Left colon (tissue), 2 donors: ENCODE measurements around the gene RBM4. TPM values are rescaled to one million over a fixed set of nuclear protein-coding genes. Genes with fewer than 3 reads are reported as not detected.
A peak's percentile ranks its signal among the peaks of the same experiment; 100 is the strongest.

Experiments used
- ATAC-seq: fragments of 200-7000 bp; cut with Tn5 transposase; one replicate; pipeline ENCODE4 v1.9.1; 2020; ENCODE audit warnings: mild to moderate bottlenecking, moderate library complexity
- DNase-seq, 2 donors: peaks; one replicate each; pipeline ENCODE4 v3.0.0-alpha.2; 2020
- intact Hi-C, 2 donors: fragments of 100-400 bp; cut with DNase I in 1 of 2; cut with micrococcal nuclease in 1 of 2; formaldehyde crosslinking; loops; one replicate each; pipeline versions ENCODE4 v1.11.2 to v1.14.0; 2022; cut with DNase I, micrococcal nuclease
- total RNA-seq, 2 donors: library from RNA; stranded (reverse); fragmentation: NEBNext Ultra II Directional; extraction: Animal tissue kit (Norgen Biotek cat#: 25700); gene quantifications; one replicate each; pipeline ENCODE4 v1.2.1, GENCODE V29; 2021
- donor health status: DM: no; HTN: no; CAD: no.
- donor health status: DM: yes; HTN: yes; CAD: no.

Gene RBM4
- total RNA-seq, 2 donors from 2014 or later = 90.7 to 92.9 TPM

DNA sequence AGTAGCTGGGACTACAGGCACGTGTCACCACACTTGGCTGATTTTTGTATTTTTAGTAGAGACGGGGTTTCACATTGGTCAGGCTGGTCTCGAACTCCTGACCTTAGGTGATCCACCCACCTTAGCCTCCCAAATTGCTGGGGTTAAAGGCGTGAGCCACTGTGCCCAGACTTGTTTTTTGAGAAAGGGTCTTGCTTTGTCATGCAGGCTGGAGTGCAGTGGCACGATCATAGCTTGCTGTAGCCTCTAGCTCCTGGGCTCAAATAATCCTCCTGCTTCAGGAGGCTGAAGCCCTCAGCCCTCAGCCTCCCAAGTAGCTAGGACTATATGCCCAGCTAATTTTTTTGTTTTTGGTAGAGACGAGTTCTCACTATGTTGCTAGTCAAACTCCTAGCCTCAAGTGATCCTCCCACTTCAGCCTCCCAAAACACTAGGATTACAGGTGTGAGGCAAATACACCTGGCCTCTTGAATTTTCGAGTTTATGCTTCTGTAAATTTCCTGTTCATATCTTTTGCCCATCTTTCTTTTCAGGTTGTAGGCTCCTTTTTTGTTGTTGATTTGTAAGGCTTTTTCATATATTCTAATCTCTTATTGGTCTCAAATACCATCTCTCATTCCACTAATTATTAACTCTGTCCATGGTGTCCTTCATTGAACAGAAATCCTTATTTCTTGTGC lies 42.6 kb downstream of the RBM4 start:
- ATAC-seq = no peak

DNA sequence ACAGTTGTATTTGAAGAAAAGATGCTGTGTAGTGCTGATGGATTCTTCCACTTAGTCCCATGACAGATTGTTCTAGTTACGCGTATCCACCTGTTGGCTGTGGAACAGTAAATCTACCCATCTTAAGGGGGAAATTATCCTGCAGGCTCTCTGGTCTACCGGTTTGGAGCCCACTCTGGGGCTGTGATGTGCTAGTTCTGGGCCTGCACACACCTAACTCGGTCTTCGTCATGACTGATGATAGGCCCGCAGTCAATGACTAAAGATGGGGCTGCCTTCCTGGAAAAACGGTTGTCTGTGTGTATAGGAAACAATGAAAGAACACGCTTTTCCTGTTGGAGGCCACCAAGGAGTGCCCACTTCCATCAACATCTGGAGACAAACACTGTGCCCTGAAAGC lies 45.4 kb downstream of the RBM4 start:
- ATAC-seq = no peak
- no peak for DNase-seq
- intact Hi-C loops = loop anchor here in 1 of 2 donors (10.0 kb wide), 1 partner anchor 119 kb away; the partner anchor contains the start of gene CTSF

More for the DNA sequence above, 42.6 kb downstream of the RBM4 start:
- DNase-seq = no peak
- intact Hi-C loops = loop anchor here in 1 of 2 donors (10.0 kb wide), 1 partner anchor 116 kb away; the partner anchor contains the start of gene CTSF

DNA sequence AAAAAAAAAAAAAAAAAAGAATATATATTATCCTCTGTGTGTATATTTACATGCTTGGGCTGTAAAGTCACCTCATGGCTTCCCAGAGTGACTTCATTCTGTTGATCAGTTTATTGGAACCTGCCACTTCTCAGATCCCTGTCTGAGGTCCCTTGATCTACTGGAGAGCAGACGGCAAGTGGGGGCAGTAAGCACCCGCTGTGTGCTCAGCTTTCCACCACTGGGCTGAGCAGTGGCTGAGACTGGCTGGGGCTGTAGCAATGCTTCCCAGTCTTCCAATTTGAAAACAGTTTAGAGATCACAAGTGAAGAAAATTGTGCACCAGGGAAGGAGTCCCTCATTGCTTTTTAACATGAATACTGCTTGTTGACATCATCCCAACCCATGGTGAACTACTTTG lies 46.1 kb downstream of the RBM4 start:
- intact Hi-C loops = loop anchor here in 1 of 2 donors (10.0 kb wide), 1 partner anchor 120 kb away; the partner anchor contains the start of gene CTSF
- DNase-seq (no peak), ATAC-seq (no peak)

DNA sequence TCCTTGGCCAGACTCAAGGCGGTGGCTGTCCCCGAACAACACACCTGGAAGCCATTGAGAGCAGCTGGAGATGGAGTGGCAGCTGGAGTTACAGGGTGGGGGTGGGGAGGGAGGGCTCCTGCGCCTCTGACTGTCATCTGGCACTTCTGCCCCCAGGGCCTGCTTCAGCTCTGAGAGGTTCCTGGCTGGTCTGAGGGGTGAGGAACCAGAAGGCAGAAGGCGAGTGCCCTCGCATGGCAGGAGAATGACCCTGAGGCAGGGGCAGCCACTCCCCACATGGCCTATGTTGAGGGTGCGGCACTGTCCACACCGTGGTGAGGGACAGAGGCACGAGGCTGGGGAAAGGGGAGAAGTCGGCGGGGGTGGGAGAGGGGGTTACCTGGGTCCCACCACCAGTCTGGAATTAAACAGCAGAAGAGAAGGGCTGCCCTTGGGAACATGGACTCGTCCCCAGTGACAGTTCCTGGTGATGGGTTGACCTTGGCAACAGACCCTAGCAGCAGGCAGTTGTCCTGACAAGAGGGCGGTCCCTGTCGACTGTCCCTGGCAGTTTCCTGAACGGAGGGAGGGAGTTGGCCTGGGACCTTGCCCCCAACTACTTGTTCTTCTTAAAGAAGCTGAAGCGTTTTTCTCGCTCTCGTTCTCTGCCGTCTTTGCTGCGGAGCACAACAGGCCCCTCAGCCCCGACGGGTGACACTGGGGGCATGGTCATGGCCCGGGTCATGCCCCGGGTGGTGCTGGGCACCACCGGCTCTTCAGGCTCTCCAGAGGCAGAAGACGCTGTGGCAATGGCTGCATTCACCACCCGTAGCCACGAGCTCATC lies 47.0 kb downstream of the RBM4 start:
- no peak for DNase-seq
- ATAC-seq = no peak
- intact Hi-C loops = loop anchor here in 1 of 2 donors (10.0 kb wide), 1 partner anchor 121 kb away; the partner anchor contains the start of gene CTSF

DNA sequence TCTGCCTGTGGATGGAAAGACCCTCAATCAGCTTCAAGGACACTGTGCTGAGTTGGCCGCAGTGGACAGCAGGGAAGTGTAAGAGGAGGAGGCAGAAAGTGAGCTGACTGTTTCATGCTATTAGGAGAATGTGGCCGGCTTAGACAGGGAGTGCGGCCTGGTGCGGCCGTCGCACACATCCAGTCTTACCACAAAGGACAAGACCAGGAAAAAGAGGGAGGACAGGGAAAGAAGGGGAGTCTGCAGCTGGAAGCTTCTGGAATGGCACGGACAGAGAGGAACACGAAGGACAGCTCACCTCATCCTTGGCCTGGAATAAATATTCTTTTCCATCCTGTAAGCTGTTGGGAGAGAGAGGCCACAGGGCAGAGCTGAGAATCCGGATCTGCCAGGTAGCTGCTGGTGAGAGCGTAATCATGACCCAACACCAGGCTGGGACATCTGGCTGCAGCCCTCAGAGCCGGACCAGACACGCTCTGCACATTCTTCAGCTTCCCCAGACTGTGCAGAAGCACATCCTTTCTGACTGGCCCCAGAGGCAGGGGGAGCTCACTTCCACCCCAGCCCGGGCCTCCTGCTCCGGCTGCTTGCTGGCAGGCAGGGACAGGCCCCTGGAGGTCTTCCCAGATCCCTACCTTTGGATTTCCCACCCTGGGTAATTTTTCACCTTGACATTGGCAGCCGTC lies 47.7 kb downstream of the RBM4 start:
- ATAC-seq = no peak
- intact Hi-C loops = loop anchor here in 1 of 2 donors (10.0 kb wide), 1 partner anchor 121 kb away; the partner anchor contains the start of gene CTSF

DNA sequence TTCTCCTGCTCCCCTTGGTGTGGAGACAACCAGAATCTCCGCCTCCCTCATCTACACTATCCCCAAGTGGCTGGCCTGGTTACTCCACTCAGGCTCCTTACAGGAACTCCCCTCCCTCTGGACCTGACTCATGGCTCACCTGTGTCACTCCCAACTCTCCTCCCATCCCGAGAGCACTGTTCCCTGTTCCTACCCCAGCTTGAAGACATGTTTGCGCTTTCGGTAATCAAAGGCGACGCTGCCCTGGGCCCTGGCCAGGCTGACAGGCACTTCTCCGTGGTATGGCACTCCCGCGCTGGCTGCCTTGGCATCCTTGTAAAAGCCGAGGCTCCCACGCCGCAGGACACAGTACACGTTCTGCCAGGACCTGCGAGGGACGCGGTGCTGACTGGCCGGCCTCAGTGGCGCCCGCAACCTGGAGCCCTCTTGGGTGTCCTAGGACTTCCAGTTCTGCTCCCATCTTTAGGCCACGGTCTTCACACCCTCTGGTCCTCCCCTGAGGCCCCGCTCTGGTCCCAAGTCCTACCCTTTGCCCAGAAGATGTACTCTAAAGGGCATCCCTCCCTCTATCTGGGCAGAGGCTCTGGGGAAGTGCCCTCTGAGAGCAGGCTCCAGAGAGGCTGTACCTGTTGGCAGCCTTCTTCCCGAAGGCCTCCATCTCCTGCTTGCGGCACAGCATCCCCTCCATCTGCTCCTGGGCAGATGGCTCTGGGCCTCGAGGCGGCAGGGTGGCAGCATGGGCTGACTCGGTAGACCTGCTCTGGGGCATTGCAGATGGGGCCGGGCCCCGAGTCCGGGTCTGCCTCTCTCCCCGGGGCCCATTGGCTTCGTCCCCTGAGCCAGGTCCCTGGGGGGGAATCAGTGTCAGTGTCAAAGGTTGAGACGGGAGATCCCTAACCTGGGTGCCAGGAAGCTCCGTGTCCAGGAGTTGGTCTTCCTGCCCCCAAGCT lies 48.6 kb downstream of the RBM4 start:
- intact Hi-C loops = loop anchor here in 1 of 2 donors (10.0 kb wide), 1 partner anchor 122 kb away; the partner anchor contains the start of gene CTSF
- ATAC-seq = no peak
- no peak for DNase-seq

More for the DNA sequence above, 47.7 kb downstream of the RBM4 start:
- DNase-seq = no peak

DNA sequence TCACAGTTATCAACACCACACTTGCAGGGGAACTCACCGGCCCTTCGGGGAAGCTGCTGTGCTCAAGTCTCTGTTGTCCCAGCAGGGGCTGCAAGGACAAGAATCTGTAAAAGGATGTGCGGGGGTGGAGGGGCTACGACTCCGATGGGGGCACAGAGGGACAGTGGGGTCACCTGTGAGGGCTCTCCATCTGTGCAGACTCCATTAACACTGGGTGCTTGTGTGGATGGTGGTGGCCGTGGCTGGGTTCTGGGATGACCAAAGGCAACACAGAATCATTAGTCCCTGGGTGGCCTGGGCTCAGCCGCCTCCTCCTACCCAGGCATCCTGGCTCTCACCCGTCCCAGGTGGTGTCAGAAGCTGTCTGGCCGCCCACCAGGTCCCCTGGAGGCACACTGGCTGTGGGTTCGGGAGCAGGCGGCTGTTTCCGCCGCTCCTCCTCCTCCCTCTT lies 49.4 kb downstream of the RBM4 start:
- ATAC-seq (no peak), DNase-seq (no peak)
- intact Hi-C loops = loop anchor here in 1 of 2 donors (10.0 kb wide), 1 partner anchor 123 kb away; the partner anchor contains the start of gene CTSF

DNA sequence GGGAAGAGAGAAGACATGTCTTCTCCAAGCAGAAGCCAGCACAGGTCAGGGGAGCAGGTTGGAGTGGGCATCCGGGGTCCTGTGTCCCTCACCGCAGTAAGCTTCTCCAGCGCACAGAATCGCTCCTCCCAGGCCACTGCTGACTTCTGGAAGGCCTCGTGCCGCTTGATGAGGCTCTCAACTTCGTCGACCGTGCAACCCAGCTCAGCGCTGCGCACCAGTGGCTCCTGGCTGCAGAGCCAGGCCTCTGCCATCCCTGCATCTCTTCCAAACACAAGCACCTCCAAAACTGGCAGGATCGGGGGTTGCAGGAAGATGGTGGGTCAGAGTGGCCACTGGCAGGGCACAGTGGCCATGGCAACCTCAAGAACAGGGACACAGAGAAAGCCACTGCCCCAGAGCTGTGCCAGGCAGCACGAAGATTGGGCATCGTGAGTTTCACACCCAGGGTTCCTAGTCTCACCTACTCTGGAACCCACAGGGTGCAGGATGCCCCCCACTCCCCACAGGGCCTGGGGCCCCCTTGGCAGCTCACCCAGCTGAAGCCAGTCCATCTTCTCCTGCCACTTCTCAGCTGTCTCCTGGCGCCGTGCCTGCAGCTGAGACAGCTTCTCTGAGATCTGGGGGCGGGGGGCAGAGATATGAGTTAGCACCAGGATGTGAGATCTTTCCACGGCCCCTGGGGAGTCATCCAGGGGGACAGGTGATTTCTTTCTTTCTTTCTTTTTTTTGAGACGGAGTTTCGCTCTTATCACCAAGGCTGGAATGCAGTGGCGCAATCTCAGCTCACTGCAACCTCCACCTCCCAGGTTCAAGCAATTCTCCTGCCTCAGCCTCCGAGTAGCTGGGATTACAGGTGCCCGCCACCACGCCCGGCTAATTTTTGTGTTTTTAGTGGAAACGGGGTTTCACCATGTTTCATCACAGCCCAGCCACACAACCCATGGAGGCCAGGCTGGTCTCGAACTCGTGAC lies 50.3 kb downstream of the RBM4 start:
- DNase-seq (no peak), ATAC-seq (no peak)
- intact Hi-C loops = loop anchor here in 1 of 2 donors (10.0 kb wide), 1 partner anchor 124 kb away; the partner anchor contains the start of gene CTSF

DNA sequence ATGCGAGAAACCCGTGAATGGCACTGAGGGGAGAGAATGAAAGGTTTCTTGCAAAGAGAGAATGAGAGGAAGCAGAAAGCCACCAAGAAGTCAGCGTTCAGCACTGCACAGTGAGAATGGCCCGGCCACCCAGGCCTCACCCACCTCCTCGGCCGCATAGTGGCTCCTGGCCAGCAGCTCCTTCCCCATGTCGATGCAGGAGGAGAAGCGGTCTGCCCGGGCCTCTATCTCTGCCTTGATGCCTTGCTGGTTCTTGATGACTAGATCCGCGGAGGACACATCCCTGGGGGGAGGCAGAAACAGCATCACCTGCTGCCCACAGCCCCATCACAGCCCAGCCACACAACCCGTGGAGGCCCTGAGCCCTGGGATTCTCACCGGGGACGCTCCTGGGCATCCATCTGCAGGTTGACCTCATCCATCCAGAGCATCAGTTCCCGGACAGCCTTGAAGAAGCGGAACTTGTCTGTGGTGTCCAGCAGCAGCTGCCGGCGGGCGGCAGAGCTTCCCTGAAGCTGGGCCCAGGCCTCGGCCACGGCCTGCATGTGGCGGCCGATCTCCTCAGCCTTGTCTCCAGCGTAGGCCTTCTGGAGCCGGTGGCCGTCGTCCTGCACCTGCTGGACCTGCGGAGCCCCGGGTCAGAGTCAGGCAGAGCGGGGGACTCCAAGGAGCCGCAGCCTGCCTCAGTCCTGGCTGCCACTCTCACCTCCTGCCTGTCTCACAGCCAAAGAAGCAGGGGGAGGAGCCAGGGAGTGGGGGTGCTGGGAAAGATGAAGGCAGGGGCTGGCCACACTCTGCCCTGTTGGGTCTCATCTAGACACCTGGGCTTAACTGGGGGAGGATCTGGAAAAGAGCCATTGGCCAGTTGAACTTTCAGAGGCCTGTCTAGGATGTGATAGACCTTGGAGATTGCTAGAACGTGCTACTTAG lies 51.4 kb downstream of the RBM4 start:
- DNase-seq = no peak
- intact Hi-C loops = loop anchor here in 1 of 2 donors (10.0 kb wide), 2 partner anchors 125 to 145 kb away; partner anchors contain the start of gene CTSF
- ATAC-seq = no peak

DNA sequence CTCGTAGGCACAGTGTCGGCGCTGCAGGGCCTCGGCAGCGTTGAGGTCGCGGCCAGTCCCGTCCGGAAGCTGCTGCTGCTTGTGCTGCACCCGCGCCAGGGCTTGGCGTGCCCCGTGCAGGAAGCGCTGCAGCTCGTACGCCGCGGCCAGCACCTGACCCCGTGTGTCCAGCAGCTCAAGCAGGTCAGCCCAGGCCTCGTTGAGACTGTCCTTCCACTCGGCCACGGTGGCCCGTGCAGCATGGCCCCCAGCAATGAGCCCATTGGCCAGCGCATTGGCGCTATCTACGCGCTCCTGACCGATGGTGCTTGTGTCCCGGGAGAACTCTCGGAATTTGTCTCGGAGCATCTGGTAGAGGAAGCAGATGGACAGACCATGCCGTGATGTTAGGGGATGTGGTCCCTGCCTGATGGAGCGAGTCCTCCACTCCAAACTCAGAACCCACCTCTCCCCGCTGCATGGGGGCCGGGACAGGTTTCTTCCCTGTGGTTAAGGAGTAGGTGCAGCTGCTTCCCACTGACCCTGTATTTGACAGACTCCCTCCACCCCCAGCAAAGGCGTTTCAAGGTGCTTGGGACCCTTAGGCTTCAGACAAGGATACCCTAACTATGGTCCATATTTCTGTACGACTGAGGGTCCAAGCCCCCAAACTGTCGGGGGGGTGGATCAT lies 52.9 kb downstream of the RBM4 start:
- ATAC-seq (no peak), DNase-seq (peak in 1 of 2 donors; percentile 4)
- intact Hi-C loops = loop anchor here in 1 of 2 donors (10.0 kb wide), 1 partner anchor 143 kb away; no protein-coding TSS in a partner anchor

DNA sequence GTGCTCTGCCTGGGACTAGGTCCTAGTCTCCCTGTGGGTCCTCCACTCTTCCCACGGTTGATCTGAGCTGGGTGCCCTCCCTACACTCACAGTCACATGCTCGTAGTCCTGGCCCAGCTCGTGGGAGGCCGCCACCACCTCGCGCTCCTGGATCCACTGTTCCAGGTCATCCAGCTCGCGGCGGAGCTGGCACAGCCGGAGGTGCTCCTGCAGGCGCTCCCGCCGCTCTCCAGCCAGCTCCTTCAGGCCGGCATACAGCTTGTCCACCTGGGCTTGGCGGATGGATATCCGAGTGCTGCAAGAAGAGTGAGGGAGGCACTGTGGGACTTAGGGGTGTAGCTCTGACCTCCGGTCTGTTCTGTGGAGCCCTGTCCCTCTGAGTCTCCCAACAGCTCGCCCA lies 53.9 kb downstream of the RBM4 start:
- ATAC-seq (no peak), DNase-seq (no peak)
- intact Hi-C loops = loop anchor here in 1 of 2 donors (10.0 kb wide), 1 partner anchor 142 kb away; no protein-coding TSS in a partner anchor

DNA sequence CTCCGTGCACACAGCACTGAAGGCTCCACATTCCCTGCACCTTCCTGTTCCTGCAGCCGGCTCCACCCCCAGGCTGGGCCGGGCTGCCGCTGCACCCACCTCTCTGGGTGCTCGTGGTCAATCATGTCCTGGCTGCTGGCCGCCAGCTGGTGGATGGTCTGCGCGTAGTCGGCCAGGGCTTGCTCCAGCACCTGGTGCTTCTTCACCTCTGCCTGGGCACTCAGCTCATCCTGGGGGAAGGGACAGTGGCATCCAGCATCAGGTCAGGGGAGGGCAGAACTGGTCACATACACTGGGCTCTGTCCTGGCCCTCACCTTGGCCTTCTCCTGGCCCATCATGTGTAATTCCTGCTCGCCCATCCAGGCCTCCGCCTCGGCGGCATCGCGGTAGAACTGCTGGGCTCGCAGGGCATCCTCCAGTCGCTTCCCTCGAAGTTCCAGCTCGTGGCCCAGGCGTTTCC lies 54.4 kb downstream of the RBM4 start:
- DNase-seq (no peak), ATAC-seq (no peak)
- intact Hi-C loops = loop anchor here in 1 of 2 donors (10.0 kb wide), 1 partner anchor 142 kb away; no protein-coding TSS in a partner anchor

DNA sequence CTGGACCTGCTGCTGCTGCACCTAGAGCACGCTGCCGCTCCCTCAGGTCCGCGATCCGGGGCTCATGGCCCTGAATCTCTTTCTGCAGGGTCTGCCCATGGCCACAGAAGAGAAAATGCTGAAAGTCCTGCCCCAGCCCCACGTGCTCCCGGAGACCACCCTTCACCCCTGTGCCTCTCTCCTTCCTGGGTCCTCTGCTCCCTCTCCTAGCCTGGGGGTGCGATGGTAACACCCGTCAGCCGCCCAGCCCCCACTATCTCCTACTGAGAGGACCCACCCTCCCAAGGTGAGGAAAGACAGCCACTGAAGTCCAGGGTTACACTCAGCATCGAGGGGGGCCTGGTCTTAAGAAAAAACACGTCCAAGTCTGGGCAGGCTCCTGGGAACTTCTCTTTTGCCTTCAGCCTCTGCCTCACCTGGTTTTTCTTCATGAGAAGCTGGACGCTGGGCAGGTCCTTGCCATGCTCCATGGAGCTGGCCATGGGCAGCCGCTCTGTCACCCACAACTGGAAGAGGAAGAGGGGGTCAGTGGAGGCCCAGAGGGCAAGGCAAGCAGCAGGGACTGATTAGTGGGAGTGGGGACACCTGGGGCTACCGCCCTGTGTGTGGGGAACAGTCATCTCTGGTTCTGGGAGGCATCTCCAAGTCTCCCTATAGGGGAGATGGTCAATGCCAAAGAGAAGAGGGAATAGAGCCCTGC lies 55.0 kb downstream of the RBM4 start:
- no peak for DNase-seq

DNA sequence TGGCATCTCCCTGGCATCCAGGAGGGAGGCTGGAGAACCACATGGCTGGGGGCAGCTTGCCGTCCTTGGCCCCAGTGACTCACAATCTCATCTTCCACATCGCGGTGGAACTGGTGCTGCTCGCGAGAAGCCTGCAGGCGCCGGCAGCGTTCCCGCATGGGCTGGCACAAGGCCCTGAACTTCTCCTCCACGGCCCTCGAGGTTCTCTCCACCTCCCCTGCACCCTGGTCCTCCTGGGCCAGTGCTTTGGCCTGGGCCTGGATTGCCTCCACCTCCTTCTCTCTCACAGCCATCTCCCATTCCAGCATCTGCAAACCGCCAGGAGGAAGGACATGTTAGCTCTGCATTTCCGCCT lies 55.5 kb downstream of the RBM4 start:
- no peak for DNase-seq
- intact Hi-C loops = loop anchor here (2.0 to 10.0 kb wide), 2 partner anchors 141 kb away; no protein-coding TSS in a partner anchor
- no peak for ATAC-seq

More for the DNA sequence above, 55.0 kb downstream of the RBM4 start:
- no peak for ATAC-seq
- intact Hi-C loops = loop anchor here (2.0 to 10.0 kb wide), 2 partner anchors 141 kb away; no protein-coding TSS in a partner anchor
